HG02571 (cell line): ENCODE results near the gene GSDME.
A peak's percentile ranks its signal among the peaks of the same experiment; 100 is the strongest.

ENCODE experiments used
- ATAC-seq: cut with Tn5 transposase; IDR thresholded peaks from one replicate; pipeline ENCODE4 v1.9.1; 2021; ENCODE audit warnings: mild to moderate bottlenecking, moderate library complexity; ENCODE audit not compliant: unreplicated experiment

GSDME gene

DNA sequence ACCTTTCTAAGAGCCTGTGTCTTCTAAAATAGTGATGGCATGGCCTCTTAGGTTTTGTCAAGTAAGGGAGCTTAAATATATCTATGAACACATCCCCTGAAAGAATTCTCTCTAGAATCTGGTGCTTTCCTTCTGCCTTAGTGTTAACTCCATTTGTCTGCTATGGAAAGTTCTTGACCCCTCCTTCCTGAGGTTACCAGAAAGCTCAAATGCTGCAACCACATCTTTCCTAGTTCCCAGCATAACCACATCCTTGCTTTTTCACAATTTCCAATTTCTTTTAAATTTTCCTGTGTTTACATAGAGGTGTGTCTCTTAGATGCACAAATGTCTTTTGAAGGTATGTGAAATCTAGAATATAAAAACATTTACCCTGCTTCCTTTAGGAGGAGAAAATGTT is 16.4 kb upstream of the GSDME start:
- no peak for ATAC-seq

GRCh38 chr7:24769851-24770250 is 12.6 kb upstream of the GSDME start:
- no peak for ATAC-seq

DNA sequence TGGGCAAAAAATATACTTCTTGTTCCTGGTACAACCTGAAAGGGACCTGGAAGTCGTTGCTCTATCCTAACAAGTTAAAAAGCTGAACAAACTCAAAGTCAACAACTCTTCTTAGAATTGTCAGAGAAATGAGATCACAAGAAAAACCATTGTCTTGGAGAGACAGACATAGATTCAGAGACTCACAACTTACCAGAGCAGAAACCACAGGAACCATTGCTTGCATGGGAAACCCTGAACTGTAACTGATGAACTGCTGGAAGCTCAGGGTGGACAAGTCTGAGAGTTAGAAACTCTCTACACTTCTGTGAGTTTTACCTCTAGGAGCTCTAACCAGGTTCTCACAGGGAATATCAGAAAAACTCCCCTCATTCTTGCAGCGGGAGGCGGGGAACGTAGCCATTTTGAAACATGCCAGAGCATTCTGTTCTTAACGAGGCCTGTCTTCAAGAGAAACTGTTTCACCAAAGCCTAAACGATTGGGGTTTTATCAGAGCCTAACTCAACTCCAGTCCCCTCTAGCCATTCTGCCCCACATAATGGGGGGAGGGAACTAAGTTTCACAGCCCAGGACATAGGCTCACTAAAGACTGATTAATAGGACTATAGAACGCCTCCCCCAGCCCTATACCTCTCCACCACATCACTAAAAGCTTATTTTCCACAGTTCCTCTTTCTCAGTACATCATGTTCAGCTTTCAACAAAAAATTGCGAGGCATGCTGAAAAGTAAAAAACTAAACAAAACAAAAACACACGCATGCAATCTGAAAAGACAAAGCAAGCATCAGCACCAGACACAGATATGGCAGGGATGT is 12.0 kb upstream of the GSDME start:
- no peak for ATAC-seq

- ATAC-seq, result no peak
These were observed 10.8 kb upstream of the GSDME start for GRCh38 chr7:24767878-24768569.

GRCh38 chr7:24764972-24765744 is 7.9 kb upstream of the GSDME start:
- ATAC-seq, result no peak

- no peak for ATAC-seq
These were observed 6.7 kb upstream of the GSDME start for GRCh38 chr7:24764011-24764410.

DNA sequence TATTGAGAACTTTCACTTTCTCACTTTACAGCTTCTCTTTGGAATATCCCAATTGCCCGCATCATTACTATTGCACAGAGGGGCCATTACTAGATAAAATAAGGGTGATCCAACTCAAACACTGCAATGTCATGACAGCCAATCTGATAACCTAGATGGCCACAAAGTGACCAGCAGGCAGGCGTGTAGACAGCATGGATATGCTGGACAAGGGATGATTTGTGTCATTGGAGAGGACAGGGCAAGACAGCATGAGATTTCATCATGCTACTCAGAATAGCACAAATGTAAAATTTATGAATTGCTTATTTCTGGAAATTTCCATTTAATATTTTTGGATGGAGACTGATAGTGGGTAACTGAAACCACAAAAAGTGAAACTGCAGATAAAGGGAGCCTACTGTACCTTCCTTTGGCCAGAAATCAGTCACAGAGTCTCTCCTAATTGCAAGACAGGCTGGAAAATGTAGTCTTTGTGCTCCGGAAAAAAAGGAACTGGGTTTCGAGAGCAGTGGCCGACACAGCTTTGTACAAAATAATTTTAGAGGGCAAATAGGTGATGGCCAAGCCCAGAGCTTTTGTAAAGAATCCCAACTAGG is 6.1 kb upstream of the GSDME start:
- no peak for ATAC-seq

DNA sequence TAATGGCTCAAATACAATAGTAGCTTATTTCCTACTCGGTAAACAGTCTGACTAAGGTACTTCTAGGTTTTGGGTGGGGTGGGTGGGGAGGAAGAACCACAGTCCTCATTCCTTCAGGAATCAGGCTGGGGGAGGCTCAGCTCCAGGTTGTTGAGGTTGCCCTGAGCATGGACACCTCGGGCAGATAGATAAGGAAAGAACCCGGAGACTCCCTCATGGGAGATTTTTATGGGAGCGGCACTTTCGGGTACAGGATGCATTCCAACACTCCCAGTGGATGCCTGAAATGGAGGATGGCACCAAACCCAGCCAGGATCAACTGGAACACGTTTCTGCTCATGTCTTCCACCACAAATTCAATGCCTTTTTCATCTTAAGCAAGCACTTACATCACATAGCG is 5.5 kb upstream of the GSDME start:
- no peak for ATAC-seq

- ATAC-seq, result no peak
These were observed 3.7 kb upstream of the GSDME start for GRCh38 chr7:24760968-24761367.

DNA sequence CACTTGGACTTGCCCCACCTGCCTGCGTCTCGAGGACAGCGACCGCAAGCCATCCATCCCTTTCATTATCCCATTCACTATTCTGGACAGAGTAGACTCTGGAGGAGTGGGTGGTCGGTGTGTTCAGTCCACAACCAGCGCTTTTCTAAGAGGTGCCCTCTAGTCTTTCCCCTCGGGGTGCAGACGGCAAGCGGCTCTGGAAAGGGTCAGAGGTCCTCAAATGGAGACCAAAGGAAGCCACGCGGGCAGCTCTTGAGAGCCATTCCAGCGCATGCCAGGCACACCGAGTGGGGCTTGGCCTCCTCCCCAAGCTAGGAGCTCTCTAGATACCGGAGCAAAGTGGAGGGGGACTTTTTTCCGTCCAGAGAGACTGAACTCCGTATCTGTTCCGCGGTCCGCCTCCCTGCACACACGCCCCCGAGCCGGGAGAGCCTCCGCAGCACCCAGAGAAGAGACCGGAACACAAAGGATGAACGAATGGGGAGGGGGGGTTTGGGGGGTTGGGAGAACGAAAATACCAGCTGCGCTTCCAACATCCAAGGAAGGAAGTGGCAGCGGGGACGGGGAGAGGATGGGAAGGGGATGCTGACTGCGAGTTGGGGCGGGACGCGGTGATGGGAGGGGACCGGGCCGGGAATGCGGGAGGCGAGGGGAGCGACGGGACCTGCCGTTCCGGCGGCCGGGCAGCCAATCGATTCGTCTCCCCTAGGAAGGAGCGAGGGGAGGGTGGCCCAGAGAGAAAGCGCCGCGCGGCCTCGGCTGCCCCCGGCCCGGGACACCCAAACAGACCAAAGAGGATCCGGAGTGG is 515 bp downstream of the GSDME start:
- peak; percentile 15 for ATAC-seq

- ATAC-seq, result peak; percentile 60
These were observed 1.5 kb downstream of the GSDME start for GRCh38 chr7:24755541-24756407.

GRCh38 chr7:24754906-24755506 is 2.3 kb downstream of the GSDME start:
- no peak for ATAC-seq

GRCh38 chr7:24752073-24752800 is 5.0 kb downstream of the GSDME start:
- ATAC-seq, result no peak

DNA sequence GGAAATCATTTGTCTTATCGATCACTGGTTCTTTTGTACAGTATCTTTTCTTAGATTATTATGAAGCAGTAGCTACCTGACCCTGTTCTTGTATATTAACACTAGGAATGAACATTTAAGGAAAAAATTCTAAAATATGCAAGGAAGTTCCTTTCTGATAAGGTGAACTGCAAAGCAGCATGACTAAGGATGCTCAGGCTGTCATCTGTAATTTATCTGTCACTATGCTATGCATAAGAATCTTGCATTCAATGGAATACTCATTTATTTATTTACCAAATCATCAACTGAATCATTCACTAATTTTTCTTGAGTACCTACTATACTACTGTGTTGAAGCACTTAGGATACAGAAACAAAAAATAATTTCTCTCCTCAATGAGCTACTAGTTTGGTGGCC is 5.8 kb downstream of the GSDME start:
- ATAC-seq, result no peak

DNA sequence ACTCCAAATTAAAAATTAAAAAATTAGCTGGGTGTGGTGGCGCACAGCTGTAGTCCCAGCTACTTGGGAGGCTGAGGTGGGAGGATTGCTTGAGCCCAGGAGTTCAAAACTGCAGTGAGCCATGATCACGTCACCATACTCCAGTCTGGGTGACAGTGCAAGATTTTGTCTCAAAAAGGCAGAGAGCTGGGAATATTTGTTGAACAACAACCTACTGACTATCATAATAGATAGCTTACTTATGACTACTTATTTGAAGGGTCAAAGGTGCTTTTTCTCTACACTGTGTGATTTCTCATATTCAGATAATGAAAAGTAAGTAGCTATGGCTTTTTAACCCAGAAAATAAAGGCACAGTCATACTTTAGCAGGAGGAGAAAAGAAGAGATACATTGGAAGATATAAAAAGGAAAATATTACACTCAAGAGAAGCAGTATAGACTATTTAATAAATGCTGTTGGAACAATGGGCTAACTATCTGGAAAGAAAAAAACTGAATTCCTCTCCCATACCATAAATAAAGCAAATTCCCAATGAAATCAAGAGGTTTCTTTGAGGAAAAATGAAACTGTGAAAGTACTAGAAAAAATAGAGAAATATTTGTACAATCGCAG is 6.7 kb downstream of the GSDME start:
- ATAC-seq, result no peak

DNA sequence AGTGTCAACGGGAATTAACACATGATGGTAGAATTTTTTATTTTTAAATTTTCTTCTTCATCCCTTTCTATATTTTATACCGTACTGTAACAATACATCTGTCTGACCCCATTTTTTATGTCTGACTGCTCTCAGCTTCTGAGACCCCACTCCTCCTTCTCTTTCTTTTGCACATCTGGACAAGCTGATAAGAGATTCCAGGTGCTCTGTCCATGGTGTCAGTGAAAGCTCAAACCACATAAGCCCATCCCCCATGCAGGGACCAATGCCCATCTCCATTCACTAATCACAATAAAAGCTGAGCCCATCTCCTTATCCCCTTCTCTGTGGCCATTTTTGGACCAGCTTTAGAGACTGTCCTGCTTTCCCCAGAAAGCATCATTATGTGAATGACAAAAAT is 8.7 kb downstream of the GSDME start:
- no peak for ATAC-seq

DNA sequence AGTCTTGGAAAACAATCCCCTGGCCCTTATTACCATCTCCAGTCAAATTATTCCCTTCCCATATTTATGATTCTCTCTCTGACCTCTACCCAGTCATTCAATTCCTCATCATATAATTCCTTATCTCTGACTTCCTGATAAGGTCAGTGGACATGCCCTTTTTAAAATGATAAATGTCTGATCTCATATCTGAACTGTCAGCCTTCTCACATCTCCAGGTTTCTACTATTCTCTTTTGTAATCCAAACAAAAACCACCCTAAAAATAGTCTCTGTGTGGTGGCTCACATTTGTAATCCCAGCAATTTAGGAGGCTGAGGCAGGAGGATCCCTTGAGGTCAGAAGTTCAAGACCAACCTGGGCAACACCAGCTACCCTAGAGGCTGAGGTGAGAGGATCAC is 11.9 kb downstream of the GSDME start:
- no peak for ATAC-seq

- ATAC-seq, result no peak
These were observed 13.8 kb downstream of the GSDME start for GRCh38 chr7:24743471-24743870.
